Measurements from ENCODE around the gene EXOC4.

- TF ChIP-seq POLR2A (IDR thresholded peaks at IDR 0.05) (no peak), POLR2AphosphoS5 (IDR thresholded peaks at IDR 0.05) (no peak), CTCF (IDR thresholded peaks at IDR 0.05) (no peak)
Observed at GRCh38 chr7:133353775-133354174, 100.9 kb downstream of the EXOC4 start.
